ENCODE results near the gene MAPK8.

DNA sequence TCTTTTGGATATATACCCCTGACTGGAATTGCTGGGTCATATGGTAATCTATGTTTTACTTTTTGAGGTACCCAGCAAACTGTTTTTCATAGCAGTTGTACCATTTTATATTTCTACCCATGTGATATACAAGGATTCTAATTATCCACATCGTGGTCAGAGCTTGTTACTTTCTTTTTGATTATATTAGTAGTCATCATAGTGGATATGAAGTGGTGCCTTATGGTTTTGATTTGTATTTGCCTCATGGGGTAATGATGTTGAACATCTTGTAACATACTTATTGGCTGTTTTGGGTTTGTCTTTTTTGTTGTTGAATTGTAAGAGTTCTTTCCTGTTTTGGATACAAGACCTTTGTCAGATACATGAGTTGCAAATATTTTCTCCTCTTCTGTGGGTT, 51.7 kb downstream of the MAPK8 start:
- no peak for TF ChIP-seq EZH2 (IDR thresholded peaks at IDR 0.05; ENCODE audit: borderline replicate concordance, low read depth, low read length, severe bottlenecking)
- TF ChIP-seq, protein P1, sequence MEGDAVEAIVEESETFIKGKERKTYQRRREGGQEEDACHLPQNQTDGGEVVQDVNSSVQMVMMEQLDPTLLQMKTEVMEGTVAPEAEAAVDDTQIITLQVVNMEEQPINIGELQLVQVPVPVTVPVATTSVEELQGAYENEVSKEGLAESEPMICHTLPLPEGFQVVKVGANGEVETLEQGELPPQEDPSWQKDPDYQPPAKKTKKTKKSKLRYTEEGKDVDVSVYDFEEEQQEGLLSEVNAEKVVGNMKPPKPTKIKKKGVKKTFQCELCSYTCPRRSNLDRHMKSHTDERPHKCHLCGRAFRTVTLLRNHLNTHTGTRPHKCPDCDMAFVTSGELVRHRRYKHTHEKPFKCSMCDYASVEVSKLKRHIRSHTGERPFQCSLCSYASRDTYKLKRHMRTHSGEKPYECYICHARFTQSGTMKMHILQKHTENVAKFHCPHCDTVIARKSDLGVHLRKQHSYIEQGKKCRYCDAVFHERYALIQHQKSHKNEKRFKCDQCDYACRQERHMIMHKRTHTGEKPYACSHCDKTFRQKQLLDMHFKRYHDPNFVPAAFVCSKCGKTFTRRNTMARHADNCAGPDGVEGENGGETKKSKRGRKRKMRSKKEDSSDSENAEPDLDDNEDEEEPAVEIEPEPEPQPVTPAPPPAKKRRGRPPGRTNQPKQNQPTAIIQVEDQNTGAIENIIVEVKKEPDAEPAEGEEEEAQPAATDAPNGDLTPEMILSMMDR (IDR thresholded peaks at IDR 0.05; ENCODE audit: borderline replicate concordance, extremely low read depth, low read length, poor library complexity, severe bottlenecking): no peak

Measured in DND-41 (cell line).